NAMALWA (cell line): ENCODE results near the gene PTPRN2.
"Not testable (repeated sequence)": the region's sequence is repeated elsewhere in the genome, so short reads cannot be mapped to it uniquely, and the experiment has no call there.

Source experiments
- DNase-seq: peaks from one replicate; pipeline ENCODE4 v3.0.0-alpha.2; 2015; ENCODE audit warnings: low spot score

The PTPRN2 gene

GRCh38 chr7:158229945-158230344, 357.7 kb downstream of the PTPRN2 start:
- no peak for DNase-seq

GRCh38 chr7:158228986-158229385, 358.6 kb downstream of the PTPRN2 start:
- DNase-seq, result peak; percentile 28

GRCh38 chr7:158228131-158228530, 359.5 kb downstream of the PTPRN2 start:
- no peak for DNase-seq

DNA sequence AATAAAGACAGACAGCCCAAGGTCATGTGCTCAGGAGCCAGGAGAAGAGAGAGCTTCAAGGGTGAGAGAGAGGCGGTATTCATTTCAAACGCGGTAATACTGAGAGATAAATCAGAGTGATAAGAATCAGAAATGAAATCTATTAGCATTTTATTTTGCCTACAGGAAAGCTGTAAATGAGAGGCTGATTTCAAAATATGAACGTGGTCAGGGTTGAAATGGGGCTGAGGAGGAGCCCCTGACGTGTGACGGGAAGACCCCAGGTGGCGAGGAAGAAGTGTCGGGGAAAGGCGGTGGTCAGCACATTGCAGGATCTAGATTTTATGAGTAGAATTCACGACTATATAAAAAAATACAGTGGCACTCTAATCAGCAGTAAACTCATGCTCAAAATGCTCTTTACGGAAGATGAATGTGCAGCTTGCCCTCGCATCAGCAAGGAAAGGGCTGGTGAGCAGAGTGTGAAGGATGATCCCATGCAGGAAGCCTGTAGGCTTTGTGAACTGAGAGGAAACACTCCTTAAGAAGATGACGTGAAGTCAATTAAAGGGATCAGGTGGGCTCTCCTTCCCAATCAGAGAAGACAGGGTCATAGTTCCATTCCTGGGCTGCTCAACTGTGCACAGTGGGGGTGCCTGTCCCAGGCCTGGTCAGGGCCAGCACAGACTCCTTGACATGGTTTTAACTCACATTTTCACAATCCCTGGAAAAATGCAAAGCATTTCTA, 360.2 kb downstream of the PTPRN2 start:
- DNase-seq, result no peak

GRCh38 chr7:158216198-158216597, 371.4 kb downstream of the PTPRN2 start:
- no peak for DNase-seq

DNA sequence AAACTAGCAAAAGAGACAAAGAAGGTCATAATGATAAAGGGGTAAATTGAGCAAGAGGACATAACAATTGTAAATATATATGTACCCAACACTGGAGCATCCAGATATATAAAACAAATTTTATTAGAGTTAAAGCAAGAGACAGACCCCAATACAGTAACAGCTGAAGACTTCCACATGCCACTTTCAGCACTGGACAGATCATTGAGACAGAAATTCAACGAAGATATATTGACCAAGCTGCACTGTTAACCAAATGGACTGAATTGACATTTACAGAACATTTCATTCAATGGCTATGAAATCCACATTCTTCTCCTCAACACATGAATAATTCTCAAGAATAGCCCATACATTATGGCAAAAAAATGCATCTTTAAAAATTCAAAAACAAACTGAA, 378.2 kb downstream of the PTPRN2 start:
- DNase-seq, result no peak

- DNase-seq, result no peak
Measured at GRCh38 chr7:158206341-158206740, 381.3 kb downstream of the PTPRN2 start.

DNA sequence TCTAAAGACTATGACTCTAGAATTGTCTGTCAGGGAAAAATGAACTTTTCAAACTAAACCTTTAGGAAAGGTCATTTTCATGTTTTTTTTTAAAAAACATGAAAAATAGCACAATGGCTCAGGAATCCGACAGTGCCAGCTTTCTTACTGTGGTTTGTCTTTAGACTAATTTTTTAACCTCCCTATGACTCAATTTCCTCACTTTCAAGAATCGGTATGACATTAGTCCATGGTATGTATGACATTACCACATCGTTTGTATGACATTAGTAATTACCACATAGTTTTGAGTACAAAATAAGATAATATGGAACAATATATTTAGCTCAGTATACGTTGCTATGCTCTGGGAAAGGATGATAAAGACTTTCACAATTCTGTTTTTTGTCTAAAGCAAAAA, 383.2 kb downstream of the PTPRN2 start:
- DNase-seq, result no peak

DNA sequence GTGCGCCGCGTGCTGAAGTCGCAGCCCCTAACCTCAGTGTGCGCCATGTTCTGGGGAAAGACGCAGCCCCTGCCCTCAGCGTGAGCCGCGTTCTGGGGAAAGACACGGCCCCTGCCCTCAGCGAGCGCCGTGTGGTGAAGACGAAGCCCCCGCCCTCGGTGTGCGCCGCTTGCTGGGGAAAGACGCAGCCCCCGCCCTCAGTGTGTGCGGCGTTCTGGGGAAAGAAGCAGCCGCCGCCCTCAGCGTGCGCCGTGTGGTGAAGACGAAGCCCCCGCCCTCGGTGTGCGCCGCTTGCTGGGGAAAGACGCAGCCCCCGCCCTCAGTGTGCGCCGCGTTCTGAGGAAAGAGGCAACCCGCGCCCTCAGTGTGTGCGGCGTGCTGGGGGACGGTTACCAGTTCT, 383.7 kb downstream of the PTPRN2 start:
- DNase-seq, result not testable (repeated sequence)

GRCh38 chr7:158194365-158194900, 393.2 kb downstream of the PTPRN2 start:
- no peak for DNase-seq

DNA sequence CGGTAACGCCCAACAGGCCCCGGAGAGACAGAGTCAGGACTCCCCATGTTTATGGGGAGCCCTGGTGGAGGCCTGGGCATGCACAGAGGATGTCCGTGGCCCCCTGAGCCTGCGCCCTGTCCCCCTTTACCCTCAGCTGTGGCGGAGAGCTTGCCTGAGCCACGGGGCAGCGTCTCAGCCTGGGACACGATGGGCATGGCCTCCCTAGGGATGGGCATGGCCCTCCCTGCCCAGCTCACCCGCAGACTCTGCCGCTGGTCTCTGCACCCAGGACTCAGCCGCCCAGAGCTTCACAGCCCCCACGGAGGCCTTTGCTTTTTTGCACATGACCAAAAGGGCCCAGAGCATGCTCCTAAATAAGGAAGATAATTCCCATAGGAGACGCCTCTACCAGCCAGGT, 394.2 kb downstream of the PTPRN2 start:
- no peak for DNase-seq

- no peak for DNase-seq
Measured at GRCh38 chr7:158192956-158193355, 394.7 kb downstream of the PTPRN2 start.

DNA sequence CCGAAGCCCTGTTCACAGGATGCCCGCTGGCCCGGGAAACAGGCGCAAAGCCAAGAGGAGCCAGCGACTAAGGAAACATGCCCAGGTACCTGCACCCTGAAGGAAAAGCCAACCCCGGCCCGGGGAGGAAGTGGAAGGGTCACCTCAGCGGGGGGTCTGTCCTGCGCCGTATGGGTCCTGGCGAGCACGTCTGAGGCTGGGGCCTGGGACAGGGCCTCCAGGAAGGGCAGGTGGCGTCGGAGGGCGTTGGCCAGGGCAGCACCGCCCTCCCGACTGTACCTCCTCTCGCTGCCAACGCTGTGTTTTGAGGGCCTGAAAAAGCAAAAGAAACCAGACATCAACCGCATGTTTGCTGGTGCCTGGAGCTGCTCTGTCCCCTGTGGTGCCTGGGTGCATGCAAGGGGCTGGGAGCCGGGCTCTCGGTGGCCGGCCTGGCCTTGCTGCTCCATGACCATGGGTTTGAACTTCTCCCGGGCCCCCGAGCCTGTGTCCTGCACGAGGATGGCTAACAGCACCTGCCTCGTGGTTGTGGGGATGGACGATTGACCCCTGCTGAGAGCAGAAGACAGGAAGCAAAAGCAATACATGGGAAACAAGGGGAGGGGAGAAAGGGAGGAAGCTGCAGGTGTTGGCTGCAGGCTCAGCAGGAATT, 395.3 kb downstream of the PTPRN2 start:
- DNase-seq, result no peak

DNA sequence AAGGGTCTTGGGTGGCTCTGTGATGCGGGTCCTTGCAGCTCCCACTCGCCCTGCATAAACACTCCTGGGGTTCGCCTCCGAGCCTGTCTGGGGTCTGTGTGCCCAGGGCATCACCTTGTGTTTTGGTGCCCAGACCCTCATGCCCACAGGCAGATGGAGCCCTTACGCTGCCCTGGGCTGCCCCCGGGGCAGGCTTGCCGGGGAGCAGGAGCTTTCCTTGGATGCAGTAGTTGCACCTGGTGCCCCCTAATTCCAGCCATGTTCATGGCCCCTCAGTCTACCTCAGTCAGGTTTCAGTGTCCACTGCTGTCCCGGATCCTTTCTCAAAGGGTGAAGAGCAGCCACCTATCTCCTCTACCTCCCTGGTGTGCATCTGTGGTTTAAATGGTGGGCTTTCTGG, 396.0 kb downstream of the PTPRN2 start:
- no peak for DNase-seq

DNA sequence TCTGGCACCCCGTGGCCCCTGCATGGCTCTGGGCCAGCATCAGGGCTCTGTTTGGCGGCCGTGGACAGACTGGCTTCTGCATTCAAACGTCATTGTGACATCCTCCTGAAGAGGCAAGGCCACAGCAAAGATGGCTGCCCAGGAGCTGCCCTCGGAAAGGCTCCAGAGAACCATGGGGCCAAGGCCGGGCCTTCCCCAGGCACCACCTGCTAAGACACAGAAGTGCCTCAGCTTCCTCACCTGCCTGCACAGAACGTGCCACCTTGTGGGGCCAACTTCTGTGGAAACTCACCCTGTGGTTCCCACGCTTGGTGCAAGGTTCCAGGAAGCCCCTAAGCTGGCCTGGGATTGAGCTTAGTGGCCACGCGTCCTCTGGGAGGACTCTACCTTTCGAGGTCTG, 396.9 kb downstream of the PTPRN2 start:
- DNase-seq, result no peak

GRCh38 chr7:158188676-158189075, 398.9 kb downstream of the PTPRN2 start:
- no peak for DNase-seq

DNA sequence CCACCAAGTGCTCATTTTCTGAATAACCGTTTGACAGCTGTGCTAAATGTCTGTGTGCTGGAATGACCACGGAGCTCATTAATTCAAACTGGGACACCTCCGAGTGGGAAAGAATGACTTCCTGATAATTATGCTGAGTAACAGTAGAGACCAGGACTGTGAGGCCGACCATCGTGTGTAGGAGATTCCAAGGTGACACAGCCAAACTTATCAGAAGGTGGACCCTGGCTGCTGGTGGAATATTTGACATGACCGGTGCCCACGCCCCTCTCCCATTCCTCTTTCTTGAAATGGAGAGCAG, 400.0 kb downstream of the PTPRN2 start:
- no peak for DNase-seq

- DNase-seq, result no peak
Measured at GRCh38 chr7:158186864-158187693, 400.5 kb downstream of the PTPRN2 start.

- no peak for DNase-seq
Measured at GRCh38 chr7:158186406-158186805, 401.2 kb downstream of the PTPRN2 start.

DNA sequence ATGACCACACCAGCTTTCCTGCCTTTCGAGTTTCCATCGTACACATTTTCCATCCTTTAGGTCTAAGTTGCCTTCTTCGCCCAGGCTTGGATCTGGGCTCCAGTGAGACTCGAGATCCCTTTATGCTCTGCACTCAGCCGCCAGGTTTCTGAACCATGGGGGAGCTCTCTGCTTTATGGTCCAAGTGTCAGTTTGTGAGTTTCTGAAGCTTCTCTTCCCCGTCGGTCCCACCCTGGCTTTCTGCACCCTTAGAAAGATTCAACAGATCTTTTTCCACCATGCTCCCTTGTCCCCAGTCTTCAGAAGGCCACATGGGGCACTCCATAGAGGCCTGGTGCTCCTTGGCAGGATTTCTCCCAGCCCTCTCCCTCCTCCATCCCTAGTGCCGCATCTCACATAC, 402.0 kb downstream of the PTPRN2 start:
- DNase-seq, result no peak

DNA sequence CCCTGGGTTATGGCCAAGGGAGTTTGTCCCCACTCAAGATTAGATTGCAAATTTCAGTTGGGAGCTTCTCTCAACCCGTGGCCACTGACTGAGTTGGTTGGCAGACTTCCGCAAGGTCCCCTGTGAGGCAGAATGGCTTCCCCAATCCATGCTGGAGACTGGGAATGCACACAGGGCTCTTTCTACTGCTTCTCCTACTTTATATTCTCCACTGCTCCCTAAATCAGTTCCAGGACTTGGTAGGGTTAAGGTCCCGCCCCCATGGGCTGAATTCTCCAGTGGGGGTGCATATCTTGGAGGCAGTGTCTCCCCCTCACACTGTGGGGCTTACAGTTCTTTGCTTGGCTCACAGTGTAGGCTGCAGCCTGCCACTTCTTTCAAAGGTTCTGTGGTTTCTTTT, 404.2 kb downstream of the PTPRN2 start:
- no peak for DNase-seq

- DNase-seq, result no peak
Measured at GRCh38 chr7:158176561-158177173, 411.0 kb downstream of the PTPRN2 start.

DNA sequence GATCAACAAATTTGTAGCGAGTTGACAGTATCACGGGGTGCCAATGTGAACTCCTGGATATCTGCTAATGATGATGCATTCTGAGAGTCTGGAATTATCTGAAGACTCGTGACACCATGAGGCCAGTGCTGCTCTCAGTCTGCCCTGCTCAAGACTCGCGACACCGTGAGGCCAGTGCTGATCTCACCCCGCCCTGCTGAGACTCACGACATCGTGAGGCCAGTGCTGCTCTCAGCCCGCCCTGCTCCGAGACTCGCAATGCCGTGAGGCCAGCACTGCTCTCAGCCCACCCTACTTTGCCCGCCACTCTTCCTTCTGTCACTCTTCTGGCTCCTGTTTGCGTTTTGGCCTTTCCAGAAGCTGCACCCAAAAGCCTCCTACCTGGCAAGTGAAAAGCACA, 411.8 kb downstream of the PTPRN2 start:
- no peak for DNase-seq
